PFSK-1 (cell line): Measurements from ENCODE around the gene TRIL. TPM values are rescaled to one million over a fixed set of nuclear protein-coding genes. Genes with fewer than 3 reads are reported as not detected.

Source experiments
- FOXP2 ChIP-seq: optimal IDR thresholded peaks from 2 replicates; pipeline ENCODE3; 2011; ENCODE audit warnings: borderline replicate concordance, control low read depth, inconsistent platforms; ENCODE audit not compliant: insufficient read depth; ENCODE audit errors: extremely low read length, extremely low read depth
- POLR2AphosphoS5 ChIP-seq: IDR thresholded peaks from 2 replicates; pipeline ENCODE4 v1.6.1; 2012; ENCODE audit warnings: low read depth, mild to moderate bottlenecking, control low read depth, low read length, moderate library complexity
- REST ChIP-seq, 2 experiments: IDR thresholded peaks; 2 replicates each; pipeline versions ENCODE4 v1.6.1 to v1.8.0; 2011 to 2012; ENCODE audit warnings: low read depth in 2 of 2, low read length in 2 of 2, control low read depth in 1 of 2, inconsistent platforms in 1 of 2, mild to moderate bottlenecking in 1 of 2, moderate library complexity in 1 of 2; ENCODE audit not compliant: insufficient read depth in 1 of 2
- SIN3A ChIP-seq: IDR thresholded peaks from 2 replicates; pipeline ENCODE4 v1.6.1; 2012; ENCODE audit warnings: mild to moderate bottlenecking, low read length, moderate library complexity, borderline replicate concordance; ENCODE audit not compliant: insufficient read depth
- TAF1 ChIP-seq: IDR thresholded peaks from 2 replicates; pipeline ENCODE4 v1.6.1; 2012; ENCODE audit warnings: low read length, control low read depth, borderline replicate concordance; ENCODE audit not compliant: insufficient read depth
- polyA plus RNA-seq: library from polyadenylated mRNA; unstranded; fragments of >200 nt; gene quantifications from one replicate; pipeline ENCODE4 v1.2.1, GENCODE V29; 2012; ENCODE audit warnings: low read depth, missing spikeins; ENCODE audit not compliant: insufficient read length

TRIL gene
- 4.6 TPM for polyA plus RNA-seq

- TF ChIP-seq FOXP2 (peak; percentile 77), POLR2AphosphoS5 (no peak), REST (IDR thresholded peaks at IDR 0.05; ENCODE audit: insufficient read depth in 1 of 2, low read depth in 2 of 2, low read length in 2 of 2) (0 out of 4 replicates have a peak, but pooled peaks of 1 of the 2 experiments have one; percentile 27), TAF1 (no peak), SIN3A (no peak)
Measured at GRCh38 chr7:28958235-28958979, at the start of gene TRIL. Gene TRIL (minus strand): TSS chr7:28958330. CDS start chr7:28958046, 284 bp downstream.

GRCh38 chr7:29007127-29007526 lies 49.0 kb upstream of the TRIL start:
- no peak for TF ChIP-seq SIN3A
- TF ChIP-seq POLR2AphosphoS5 = no peak
- TF ChIP-seq FOXP2 = no peak
- no peak for TF ChIP-seq TAF1
- TF ChIP-seq REST (IDR thresholded peaks at IDR 0.05; ENCODE audit: insufficient read depth in 1 of 2, low read depth in 2 of 2, low read length in 2 of 2) = no peak

GRCh38 chr7:29005829-29006228 lies 47.7 kb upstream of the TRIL start:
- TF ChIP-seq FOXP2 (no peak), POLR2AphosphoS5 (no peak), SIN3A (no peak), TAF1 (no peak), REST (IDR thresholded peaks at IDR 0.05; ENCODE audit: insufficient read depth in 1 of 2, low read depth in 2 of 2, low read length in 2 of 2) (no peak)

- no peak for TF ChIP-seq SIN3A
- TF ChIP-seq POLR2AphosphoS5 = no peak
- TF ChIP-seq TAF1 = no peak
- TF ChIP-seq FOXP2 = no peak
- TF ChIP-seq REST (IDR thresholded peaks at IDR 0.05; ENCODE audit: insufficient read depth in 1 of 2, low read depth in 2 of 2, low read length in 2 of 2) = no peak
Measured at GRCh38 chr7:29005406-29005805, 47.3 kb upstream of the TRIL start.

- TF ChIP-seq REST (IDR thresholded peaks at IDR 0.05; ENCODE audit: insufficient read depth in 1 of 2, low read depth in 2 of 2, low read length in 2 of 2) = no peak
- TF ChIP-seq SIN3A = no peak
- no peak for TF ChIP-seq TAF1
- TF ChIP-seq POLR2AphosphoS5 = no peak
- TF ChIP-seq FOXP2 = no peak
Measured at GRCh38 chr7:29003703-29004102, 45.6 kb upstream of the TRIL start.
